Liver (tissue), 3 donors: ENCODE measurements around the gene ZNF783.

ENCODE experiments used
- NR2F2 ChIP-seq: IDR thresholded peaks from 2 replicates; pipeline ENCODE4 v1.6.1; 2016; ENCODE audit warnings: antibody characterized with exemption
- RAD21 ChIP-seq, 2 donors: IDR thresholded peaks; 2 replicates each; pipeline ENCODE4 v1.6.1; 2016; ENCODE audit warnings: antibody characterized with exemption in 2 of 2, mild to moderate bottlenecking in 2 of 2
- RXRA ChIP-seq, 2 donors: IDR thresholded peaks; 2 replicates each; pipeline ENCODE4 v1.6.1; 2017 to 2018; ENCODE audit warnings: antibody characterized with exemption in 2 of 2, mild to moderate bottlenecking in 1 of 2
- SP1 ChIP-seq: IDR thresholded peaks from 2 replicates; pipeline ENCODE4 v1.6.1; 2018; ENCODE audit warnings: antibody characterized with exemption, mild to moderate bottlenecking
- TAF1 ChIP-seq: conservative IDR thresholded peaks from 2 replicates; pipeline ENCODE4 v1.6.1; 2016; ENCODE audit warnings: antibody characterized with exemption, mild to moderate bottlenecking
- YY1 ChIP-seq: IDR thresholded peaks from 2 replicates; pipeline ENCODE4 v1.6.1; 2016; ENCODE audit warnings: antibody characterized with exemption, mild to moderate bottlenecking
- TF ChIP-seq, protein P1 (sequence below): fragments of 150-350 bp; IDR thresholded peaks from 2 replicates; pipeline ENCODE4 v1.5.1; 2017; ENCODE audit warnings: improper control_type of control experiment, low read depth, low read length; ENCODE audit not compliant: missing input control
- TF ChIP-seq, protein P2 (sequence below): IDR thresholded peaks from 2 replicates; pipeline ENCODE4 v1.6.1; 2016; ENCODE audit warnings: antibody characterized with exemption
- TF ChIP-seq, protein P3 (sequence below): IDR thresholded peaks from 2 replicates; pipeline ENCODE4 v1.6.1; 2016; ENCODE audit warnings: antibody characterized with exemption, mild to moderate bottlenecking
- TF ChIP-seq, protein P4 (sequence below): IDR thresholded peaks from 2 replicates; pipeline ENCODE4 v1.6.1; 2016; ENCODE audit warnings: antibody characterized with exemption
- TF ChIP-seq, protein P5 (sequence below): IDR thresholded peaks from 2 replicates; pipeline ENCODE4 v1.6.1; 2016; ENCODE audit warnings: antibody characterized with exemption
- donor health status: healthy.
- donor health status: healthy.

DNA sequence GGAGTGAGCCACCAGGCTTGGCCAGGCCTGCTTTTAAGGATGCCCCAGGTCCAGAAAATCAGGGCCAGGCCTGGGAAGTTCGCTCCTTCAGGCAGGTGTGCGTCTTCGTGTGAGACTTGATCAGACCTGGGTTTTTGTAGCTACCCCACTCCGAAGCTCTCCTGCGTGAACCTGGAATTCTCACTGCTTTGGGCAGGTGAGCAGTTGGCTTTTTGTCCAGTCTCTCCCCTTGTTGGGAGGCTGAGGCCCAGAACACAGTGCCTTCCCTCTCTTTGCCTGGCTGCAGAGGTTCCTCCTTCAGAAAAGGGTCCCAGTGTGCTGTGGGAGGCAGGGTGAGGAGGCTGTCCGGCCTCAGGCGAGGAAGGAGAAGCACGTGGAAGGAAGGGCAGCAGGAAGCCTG is 27.3 kb downstream of the ZNF783 start:
- no peak for TF ChIP-seq TAF1
- TF ChIP-seq RAD21 (IDR thresholded peaks at IDR 0.05), result no peak
- TF ChIP-seq, protein P1, sequence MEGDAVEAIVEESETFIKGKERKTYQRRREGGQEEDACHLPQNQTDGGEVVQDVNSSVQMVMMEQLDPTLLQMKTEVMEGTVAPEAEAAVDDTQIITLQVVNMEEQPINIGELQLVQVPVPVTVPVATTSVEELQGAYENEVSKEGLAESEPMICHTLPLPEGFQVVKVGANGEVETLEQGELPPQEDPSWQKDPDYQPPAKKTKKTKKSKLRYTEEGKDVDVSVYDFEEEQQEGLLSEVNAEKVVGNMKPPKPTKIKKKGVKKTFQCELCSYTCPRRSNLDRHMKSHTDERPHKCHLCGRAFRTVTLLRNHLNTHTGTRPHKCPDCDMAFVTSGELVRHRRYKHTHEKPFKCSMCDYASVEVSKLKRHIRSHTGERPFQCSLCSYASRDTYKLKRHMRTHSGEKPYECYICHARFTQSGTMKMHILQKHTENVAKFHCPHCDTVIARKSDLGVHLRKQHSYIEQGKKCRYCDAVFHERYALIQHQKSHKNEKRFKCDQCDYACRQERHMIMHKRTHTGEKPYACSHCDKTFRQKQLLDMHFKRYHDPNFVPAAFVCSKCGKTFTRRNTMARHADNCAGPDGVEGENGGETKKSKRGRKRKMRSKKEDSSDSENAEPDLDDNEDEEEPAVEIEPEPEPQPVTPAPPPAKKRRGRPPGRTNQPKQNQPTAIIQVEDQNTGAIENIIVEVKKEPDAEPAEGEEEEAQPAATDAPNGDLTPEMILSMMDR, result no peak
- TF ChIP-seq, protein P2, sequence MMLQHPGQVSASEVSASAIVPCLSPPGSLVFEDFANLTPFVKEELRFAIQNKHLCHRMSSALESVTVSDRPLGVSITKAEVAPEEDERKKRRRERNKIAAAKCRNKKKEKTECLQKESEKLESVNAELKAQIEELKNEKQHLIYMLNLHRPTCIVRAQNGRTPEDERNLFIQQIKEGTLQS, result no peak
- no peak for TF ChIP-seq NR2F2
- no peak for TF ChIP-seq SP1
- TF ChIP-seq, protein P3, sequence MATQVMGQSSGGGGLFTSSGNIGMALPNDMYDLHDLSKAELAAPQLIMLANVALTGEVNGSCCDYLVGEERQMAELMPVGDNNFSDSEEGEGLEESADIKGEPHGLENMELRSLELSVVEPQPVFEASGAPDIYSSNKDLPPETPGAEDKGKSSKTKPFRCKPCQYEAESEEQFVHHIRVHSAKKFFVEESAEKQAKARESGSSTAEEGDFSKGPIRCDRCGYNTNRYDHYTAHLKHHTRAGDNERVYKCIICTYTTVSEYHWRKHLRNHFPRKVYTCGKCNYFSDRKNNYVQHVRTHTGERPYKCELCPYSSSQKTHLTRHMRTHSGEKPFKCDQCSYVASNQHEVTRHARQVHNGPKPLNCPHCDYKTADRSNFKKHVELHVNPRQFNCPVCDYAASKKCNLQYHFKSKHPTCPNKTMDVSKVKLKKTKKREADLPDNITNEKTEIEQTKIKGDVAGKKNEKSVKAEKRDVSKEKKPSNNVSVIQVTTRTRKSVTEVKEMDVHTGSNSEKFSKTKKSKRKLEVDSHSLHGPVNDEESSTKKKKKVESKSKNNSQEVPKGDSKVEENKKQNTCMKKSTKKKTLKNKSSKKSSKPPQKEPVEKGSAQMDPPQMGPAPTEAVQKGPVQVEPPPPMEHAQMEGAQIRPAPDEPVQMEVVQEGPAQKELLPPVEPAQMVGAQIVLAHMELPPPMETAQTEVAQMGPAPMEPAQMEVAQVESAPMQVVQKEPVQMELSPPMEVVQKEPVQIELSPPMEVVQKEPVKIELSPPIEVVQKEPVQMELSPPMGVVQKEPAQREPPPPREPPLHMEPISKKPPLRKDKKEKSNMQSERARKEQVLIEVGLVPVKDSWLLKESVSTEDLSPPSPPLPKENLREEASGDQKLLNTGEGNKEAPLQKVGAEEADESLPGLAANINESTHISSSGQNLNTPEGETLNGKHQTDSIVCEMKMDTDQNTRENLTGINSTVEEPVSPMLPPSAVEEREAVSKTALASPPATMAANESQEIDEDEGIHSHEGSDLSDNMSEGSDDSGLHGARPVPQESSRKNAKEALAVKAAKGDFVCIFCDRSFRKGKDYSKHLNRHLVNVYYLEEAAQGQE, result no peak
- TF ChIP-seq YY1, result no peak
- TF ChIP-seq, protein P4, sequence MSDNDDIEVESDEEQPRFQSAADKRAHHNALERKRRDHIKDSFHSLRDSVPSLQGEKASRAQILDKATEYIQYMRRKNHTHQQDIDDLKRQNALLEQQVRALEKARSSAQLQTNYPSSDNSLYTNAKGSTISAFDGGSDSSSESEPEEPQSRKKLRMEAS, result no peak
- TF ChIP-seq, protein P5, sequence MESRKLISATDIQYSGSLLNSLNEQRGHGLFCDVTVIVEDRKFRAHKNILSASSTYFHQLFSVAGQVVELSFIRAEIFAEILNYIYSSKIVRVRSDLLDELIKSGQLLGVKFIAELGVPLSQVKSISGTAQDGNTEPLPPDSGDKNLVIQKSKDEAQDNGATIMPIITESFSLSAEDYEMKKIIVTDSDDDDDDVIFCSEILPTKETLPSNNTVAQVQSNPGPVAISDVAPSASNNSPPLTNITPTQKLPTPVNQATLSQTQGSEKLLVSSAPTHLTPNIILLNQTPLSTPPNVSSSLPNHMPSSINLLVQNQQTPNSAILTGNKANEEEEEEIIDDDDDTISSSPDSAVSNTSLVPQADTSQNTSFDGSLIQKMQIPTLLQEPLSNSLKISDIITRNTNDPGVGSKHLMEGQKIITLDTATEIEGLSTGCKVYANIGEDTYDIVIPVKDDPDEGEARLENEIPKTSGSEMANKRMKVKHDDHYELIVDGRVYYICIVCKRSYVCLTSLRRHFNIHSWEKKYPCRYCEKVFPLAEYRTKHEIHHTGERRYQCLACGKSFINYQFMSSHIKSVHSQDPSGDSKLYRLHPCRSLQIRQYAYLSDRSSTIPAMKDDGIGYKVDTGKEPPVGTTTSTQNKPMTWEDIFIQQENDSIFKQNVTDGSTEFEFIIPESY, result no peak
- no peak for TF ChIP-seq RXRA (IDR thresholded peaks at IDR 0.05)
